Mammary epithelial cell (primary cell): ENCODE results near the gene KRT86.

Experiments used
- CTCF ChIP-seq, 2 donors: IDR thresholded peaks in 1 of 2; conservative IDR thresholded peaks in 1 of 2; 2 replicates each; pipeline ENCODE4 v1.5.1; 2011 to 2012; ENCODE audit warnings: inconsistent platforms in 2 of 2, low read length in 2 of 2, mild to moderate bottlenecking in 2 of 2, control low read depth in 1 of 2, low read depth in 1 of 2; ENCODE audit not compliant: insufficient read depth in 1 of 2; ENCODE audit errors: extremely low read depth in 1 of 2
- EZH2 ChIP-seq: IDR thresholded peaks from 2 replicates; pipeline ENCODE4 v1.6.1; 2012; ENCODE audit warnings: low read length, inconsistent platforms, borderline replicate concordance

- TF ChIP-seq CTCF (conservative IDR thresholded peaks at IDR 0.05 in 1 of 2, IDR thresholded peaks at IDR 0.05 in 1 of 2; ENCODE audit: extremely low read depth in 1 of 2, insufficient read depth in 1 of 2, low read depth in 1 of 2, low read length in 2 of 2), result no peak
- no peak for TF ChIP-seq EZH2
Measured at GRCh38 chr12:52298677-52299190, 24.3 kb downstream of the KRT86 start.
